SK-MEL-5 (cell line): ENCODE measurements around the gene ADGRG6. TPM values are rescaled to one million over a fixed set of nuclear protein-coding genes. Genes with fewer than 3 reads are reported as not detected.

ENCODE experiments used
- DNase-seq: peaks from one replicate; pipeline ENCODE4 v3.0.0-alpha.2; 2016; ENCODE audit warnings: low read depth, low spot score
- in situ Hi-C: cut with HindIII; loops from 2 replicates; pipeline ENCODE4 v1.10.0; 2016; ENCODE audit warnings: low sequenced_read_pairs, high pct_unique_total_duplicates, low pct_unique_long_range_greater_than_20kb
- total RNA-seq: library from RNA; depleted of rRNA; stranded (reverse); fragments of >200 nt; shearing (Covaris generic); gene quantifications from 2 replicates; pipeline ENCODE4 v1.2.3, GENCODE V29; 2014

Gene ADGRG6
- total RNA-seq, 1 experiment from 2014 or later, result 134 TPM

DNA sequence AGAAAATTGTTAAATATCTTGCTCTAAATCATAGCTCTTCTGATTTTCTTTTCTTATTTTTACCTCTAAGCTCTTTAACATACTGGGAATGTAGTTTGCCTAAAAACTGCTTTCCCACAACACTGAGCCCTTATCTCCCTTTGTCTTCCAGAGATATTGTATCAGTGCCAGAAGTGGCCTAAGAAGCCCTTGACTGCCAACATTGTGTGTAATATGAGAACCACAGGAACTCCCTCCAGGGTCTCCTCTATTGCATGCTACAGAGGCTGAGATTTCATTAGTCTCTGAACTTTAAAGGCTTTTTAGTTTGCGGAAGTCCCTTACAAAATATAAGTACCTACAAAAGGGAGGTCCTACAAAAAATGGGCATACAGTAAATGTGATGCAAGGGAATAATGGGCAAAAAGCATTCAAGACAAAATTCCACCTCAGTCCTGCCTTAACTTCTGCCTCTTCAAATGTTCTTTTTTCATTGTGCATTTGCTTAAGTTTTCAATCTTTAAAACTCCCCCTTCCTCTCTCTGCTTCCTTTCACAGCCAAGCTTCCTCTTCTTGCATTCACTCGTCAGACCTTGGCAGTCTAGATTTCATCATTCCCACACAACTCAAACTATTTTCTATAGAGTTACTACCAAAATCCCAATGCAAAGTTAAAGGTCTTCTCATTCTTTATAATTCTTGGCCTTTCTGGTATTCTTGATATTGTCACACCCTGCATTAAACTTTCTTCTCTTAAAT is 76.5 kb downstream of the ADGRG6 start:
- DNase-seq, result peak; percentile 73
- in situ Hi-C loops, result no loop called here

DNA sequence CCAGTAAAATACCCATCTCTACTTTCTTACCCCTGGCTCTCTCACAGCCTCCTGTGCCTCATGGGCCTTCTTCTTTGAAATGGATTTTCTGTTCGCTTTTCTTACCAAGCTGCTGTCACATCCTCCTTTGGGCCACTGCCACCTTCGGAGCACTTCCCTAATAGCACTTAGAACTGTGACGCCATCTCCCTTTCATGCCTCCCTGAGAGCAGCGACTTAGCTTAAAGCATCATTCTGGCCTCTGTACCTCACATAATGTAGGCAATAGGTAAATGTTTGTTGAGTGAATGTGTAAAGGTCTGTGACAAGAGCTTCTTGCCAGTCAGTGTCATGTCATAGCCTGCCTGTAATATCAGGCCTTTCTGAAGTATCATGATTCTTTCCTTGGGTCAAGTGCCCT is 78.8 kb downstream of the ADGRG6 start:
- in situ Hi-C loops, result no loop called here
- DNase-seq, result no peak

DNA sequence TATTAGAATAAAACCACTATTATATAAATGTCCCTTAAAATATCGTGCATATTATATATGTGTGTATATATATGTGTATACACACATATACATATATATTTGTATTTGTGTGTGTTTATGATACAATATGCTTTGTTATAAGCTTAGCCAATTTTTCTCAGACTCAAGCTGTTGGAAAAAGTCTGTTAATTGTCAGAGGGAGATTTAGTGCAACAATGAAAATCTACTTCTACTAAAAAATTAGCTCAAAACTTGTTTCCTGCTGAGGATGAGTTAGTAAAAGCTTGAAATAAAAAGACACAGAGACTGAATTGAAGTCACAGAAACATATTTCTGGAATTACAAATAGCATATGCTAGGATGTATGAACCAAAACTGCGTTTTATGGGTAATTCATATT is 79.4 kb downstream of the ADGRG6 start:
- DNase-seq, result no peak
- in situ Hi-C loops, result no loop called here

DNA sequence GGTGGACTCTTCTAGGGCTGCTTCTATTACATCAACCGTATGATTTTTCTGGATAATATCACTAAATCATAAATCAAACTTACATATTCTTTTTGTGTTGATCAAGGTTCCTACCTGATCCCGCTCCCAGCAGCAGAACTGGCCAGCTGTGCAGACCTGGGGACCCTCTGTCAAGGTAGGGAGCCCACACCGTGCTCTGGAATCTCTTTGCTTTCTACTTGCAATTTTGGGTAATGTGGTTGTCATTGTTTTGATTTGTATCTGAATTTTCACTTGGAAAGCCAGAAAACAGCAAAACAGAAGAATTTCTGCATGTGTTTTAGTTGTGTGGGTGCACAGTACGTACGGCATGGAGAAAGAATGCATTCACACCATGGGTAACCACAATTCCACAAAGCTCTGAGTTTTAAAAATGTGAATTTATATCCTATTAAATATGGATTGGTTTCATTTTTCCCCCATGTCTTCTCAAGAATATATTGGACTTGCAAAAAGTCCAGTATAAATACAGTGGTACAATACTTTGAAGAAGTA is 80.1 kb downstream of the ADGRG6 start:
- in situ Hi-C loops, result no loop called here

DNA sequence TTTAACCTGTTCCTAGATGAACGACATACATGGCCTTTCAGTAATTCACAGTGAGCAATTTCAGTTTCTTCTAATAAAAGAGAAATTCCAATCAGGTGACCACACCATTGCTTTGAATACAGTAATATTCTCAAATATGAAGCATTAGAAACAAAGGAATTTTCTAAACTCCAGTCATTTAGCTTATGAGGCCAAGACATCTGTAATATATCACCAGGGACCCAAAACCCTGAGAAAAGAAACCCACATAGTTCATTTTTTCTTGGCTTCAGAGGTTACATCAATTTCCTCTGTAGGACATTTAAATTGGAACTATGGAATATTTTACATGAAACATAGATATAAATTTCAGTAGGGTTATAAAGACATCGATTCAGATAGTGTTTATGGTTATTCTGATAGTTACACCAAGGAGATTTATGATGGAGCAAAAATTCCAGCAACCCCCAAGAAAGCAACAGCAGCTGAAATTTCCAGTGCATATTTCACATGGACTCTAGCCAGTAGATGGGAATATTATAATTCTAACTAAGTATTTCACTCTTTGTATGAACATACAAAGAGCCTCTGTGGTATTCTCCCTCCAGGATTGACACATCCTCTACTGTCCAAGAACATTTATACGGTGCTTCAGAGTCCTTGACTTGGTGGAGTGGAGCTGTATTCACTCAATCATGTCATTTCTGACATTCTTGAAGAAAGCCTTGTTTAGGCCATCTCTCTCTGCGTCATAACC is 82.9 kb downstream of the ADGRG6 start:
- DNase-seq, result peak; percentile 87
- in situ Hi-C loops, result no loop called here

More for the DNA sequence above, 80.1 kb downstream of the ADGRG6 start:
- DNase-seq, result no peak

DNA sequence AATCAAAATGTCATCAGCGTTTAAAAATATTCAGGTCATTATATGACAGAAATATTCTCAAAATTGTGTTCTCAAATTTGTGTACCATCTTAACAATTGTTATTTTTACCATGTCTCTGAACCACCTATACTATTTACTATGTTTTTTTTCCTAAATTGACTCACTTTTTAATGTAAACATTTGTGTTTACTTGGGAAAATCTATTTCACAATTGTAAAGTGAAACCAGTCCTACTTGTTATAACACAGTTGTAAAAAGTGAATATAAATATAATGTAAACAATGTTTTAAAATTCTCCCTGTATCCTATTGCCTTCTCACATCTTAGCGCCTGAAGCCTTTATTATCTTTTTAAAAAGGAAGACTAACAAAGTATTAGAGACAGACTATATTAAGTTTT is 83.5 kb downstream of the ADGRG6 start:
- in situ Hi-C loops, result no loop called here
- no peak for DNase-seq

DNA sequence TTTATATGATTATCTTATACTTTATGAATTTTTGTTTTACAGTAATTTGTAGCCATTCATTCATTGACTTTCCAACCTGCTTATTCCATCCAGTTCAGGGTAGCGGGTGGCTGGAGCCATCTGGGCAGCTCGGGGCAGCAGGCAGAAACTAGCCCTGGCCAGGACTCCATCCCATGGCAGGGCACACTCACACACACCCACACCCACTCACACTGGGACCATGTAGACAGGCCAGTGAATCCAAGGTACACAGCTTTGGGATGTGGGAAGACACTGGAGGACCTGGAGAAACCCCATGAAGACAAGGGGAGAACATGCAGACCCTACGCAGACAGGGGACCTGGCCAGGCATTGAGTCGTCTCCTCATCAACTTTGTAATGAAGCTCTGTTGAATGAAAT is 84.8 kb downstream of the ADGRG6 start:
- no peak for DNase-seq
- in situ Hi-C loops, result no loop called here

DNA sequence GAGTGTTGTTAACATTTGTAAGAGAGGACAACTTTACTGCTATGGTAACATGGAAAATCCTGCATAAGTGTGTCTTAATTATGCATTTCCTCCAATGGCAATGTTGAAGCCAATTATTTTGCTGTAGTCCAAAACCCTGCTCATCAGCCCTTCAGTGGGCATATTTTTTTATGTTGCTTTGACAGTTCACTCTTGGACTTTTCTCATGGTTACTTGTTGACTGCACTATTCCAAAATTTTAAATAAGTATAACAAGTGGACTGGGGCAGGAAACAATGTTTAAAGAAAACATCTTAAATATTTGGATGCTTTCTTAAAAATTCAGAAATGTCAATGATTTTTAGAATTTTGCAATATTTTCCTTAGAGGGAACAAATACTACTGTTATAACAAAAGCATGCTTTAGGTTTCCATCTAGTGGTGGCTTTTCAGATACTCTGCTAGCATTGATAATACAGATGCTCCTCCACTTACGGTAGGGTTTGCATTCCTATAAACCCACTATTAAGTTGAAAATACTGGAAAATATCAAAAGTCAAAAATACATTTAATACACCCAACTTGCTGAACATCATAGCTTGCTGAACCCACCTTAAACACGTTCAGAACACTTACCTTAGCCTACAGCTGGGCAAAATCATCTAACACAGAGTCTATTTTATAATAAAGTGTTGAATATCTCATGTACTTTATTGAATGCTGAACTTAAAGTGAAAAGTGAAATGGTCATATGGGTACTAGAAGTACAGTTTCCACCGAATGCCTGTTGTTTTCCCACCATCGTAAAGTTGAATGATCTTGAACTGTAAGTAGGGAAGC is 86.4 kb downstream of the ADGRG6 start:
- in situ Hi-C loops, result no loop called here

DNA sequence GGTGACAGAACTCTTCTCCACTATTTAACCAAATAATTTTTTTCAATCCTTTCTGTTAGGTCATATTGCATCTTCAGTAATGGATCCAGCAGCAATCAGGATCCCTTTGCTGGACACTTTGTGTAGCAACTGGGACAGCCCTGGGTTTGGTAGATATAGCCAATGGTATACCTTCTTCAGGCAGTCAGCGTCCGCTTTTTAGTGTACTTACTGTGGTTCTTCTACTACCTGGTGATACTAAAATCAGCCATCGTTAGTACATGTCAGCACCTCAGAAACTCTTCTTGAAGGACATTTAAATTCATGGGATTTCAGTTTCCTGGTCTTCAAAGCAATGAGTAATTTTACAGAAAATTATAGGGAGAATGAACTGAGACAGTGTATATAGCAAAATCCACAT is 93.5 kb downstream of the ADGRG6 start:
- no peak for DNase-seq
- in situ Hi-C loops, result no loop called here

More for the DNA sequence above, 86.4 kb downstream of the ADGRG6 start:
- DNase-seq, result peak; percentile 71

DNA sequence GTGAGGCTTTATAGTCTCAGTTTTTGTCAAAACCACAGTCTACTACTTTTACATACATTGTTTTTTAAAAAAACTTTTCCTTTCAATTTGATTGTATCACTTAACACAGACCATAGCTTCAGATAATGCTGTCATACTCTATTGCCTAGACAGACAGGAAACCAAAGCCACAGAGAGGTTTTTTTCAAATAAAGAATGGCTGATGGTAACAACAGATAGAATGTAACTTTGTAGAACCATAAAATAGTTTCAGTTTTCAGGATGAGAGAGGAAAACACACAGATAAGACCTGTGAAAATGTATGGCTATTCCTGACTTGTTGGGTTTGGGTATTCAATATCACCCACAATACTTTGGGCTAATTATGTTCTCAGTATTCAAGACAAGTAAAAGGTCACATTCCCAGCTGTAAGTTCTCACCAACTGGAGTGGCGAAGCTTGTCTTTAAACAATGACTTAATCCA is 94.0 kb downstream of the ADGRG6 start:
- in situ Hi-C loops, result no loop called here
- DNase-seq, result no peak

DNA sequence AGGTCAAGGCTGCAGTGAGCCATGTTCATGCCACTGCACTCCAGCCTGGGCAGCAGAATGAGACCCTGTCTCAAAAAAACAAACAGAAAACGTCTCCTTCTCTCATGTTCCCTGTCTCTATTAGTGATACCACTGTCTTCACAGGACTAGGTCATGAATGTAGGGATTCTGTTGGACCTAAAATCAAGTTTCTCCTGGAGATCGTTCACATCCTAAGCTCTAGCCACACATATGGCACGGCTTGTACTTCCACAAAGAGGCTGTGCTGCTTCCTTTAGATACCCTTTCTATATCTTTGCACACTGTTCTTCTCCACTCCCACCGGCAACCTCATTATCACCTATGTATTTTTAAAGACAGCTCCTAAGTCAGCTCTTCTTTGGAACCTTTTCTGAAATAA is 96.5 kb downstream of the ADGRG6 start:
- in situ Hi-C loops, result no loop called here
- no peak for DNase-seq

DNA sequence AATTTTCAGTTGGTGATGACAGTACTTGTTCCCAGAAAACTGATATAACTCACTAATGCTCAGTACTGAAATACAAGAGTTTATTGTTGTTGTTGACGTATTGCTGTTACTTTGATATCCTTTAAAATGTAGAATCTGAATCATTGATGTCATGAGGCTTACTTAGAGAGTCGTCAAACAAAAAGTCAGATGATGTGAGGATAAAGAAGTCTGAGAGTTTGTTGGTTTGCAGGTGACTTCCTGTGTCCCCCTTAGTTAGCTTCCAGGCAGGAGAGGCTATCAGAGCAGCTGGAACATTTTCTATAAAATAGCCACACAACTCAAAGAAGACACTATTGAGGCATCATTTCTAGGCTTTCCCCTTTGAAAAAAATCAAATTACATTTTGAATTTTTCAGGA is 97.9 kb downstream of the ADGRG6 start:
- peak; percentile 93 for DNase-seq
- in situ Hi-C loops, result no loop called here

DNA sequence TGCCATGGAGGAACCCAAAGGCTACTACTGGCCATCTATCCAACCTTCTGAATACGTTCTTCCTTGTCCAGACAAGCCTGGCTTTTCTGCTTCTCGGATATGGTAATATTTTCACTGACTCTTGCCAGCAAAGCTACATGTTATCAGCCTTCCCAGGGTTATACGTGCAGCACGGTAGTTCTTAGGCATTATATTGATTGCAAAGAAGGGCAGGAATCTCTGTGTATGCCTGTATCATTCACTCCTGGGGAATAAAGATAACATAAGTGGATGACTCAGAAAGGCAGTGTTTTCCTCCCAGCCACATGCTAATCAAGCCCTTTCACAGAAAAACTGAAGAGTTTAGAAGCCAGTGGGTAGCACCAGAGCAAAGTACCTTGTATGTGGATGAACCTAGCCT is 98.7 kb downstream of the ADGRG6 start:
- peak; percentile 55 for DNase-seq
- in situ Hi-C loops, result no loop called here

DNA sequence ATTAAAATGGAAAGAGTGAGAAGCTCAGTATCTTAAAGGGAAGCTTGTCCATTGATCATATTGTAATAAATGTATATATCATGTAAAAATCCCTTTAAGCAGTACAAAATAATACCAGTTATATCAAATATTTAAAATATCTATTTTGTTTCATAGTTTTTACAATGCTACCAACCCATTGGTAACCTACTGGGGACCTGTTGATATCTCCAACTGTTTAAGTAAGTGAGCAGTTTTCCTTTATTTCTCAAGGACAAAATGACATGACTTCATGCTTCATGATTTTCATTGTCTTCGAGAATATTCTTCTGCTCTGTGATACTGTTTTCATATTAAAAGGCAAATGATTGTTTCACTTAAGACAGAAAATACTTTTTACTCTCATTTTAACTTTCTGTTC is 100.0 kb downstream of the ADGRG6 start:
- in situ Hi-C loops, result no loop called here
- DNase-seq, result no peak

DNA sequence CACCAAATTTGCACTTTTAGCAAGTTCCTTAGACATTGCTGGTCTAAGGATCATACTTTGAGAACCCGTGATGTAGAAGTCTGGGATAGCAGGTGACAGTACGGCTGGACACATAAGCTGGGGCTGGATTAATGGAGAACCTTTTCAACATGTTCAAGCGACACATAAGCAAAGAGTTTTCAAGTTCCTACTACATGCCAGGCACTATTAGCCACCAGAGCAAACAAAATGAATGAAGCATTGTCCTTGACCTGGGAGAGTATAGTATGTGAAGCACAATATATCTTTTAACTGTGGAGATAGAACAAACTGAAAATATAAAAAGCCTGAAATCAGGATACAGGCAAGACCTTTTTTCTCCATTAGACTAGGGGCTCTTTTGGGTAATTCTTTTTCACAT is 102.9 kb downstream of the ADGRG6 start:
- DNase-seq, result peak; percentile 32
- in situ Hi-C loops, result no loop called here

DNA sequence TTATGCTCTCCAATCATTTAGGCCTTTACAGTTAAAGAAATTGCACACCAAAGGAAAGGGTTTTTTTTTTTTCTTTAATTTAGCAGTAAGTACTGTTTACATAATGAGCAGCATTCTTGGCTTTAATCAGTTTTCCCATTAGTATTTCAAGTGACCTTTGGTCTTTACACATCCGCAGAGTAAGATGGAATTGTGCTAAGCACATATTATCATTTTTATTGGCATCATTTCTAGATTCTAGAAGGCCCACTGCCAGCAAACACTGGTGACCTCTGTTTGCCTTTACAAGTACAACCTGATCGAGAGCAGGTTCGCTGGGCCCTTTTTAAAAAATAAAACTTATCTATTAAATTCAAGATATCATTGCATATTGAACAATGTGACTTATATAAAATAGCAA is 104.3 kb downstream of the ADGRG6 start:
- no peak for DNase-seq
- in situ Hi-C loops, result no loop called here

DNA sequence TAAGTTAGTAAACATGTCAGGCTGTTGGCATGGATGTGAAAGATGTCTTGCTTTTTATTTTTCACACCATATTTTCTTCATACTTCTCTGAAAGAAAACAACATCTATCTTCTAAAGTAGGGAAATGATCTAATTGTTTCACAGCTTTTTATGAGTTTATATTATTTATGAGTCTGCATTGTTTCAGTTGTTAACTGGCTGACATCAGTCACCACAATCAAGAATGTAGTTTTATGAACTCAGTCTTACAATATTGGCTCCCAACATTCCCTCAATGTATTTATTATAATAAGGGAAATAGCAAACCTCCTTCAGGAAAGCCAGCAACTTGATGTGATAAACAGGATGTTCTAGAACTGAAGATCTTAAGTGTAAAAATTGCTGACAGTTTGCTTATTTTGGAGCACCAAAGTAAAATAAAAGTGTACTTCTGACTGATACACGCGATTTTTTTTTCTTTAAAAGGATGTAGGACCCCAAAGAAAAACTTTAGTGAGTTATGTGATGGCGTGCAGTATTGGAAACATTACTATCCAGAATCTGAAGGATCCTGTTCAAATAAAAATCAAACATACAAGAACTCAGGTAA is 106.0 kb downstream of the ADGRG6 start:
- in situ Hi-C loops, result no loop called here
- no peak for DNase-seq

DNA sequence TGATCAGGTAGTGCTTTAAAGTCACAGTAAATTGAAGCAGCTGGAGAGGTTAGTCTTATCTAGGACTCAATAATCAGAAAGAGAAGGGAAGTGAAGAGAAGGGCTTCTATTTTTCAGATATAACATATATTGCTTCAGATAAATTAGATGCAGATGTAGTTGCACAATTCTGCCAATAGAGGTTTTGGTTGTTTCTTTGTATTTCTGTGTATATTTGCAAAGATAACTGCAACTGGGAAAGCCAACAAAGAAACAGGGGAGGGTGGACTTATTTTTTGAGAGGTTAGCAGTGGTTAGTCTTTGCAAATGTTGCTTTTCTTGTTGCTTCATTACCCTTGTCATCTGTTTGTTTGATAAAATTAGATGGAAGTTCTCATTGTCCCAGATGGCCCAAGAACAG is 106.6 kb downstream of the ADGRG6 start:
- in situ Hi-C loops, result no loop called here
- no peak for DNase-seq
